RKO (cell line): Measurements from ENCODE around the gene TTLL9.

Experiments
- DNase-seq: peaks from one replicate; pipeline ENCODE4 v3.0.0-alpha.2; 2016; ENCODE audit warnings: low spot score

Gene TTLL9

DNA sequence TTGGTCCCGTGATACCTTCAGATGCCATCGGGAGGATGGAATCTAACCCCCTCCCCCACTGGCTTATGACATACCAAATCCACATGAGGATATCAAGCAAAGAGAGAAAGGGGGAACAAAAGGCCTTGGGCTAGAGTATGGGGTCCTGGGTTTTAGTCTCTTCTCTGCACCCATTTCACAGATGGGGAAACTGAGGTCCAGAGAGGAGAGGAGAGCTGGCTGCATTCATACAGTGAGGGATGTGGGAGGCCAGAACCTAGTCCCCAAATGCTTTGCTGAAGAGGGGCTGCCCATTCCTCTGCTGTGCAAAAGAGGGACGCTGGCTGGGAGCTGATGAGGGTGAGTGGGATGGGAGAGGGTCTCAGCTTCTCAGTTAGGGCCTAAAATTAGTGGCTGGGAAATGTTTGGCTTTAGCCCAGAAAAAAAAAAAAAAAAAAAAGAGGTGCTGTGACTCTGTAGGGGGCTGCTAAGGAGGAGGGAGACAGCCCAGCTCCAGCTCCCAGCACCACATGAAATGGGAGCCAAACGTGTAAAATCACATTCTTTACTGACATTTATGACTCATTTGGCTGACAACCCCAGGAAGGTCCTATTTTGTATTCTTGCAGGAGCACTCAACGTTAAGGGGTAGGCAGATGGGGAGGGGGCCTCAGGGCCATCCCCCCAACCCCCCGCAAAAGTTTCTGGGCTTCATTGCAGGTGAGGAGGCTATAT is 109.4 kb downstream of the TTLL9 start:
- no peak for DNase-seq

- DNase-seq: no peak
These were observed 111.3 kb downstream of the TTLL9 start for GRCh38 chr20:31981784-31982183.

DNA sequence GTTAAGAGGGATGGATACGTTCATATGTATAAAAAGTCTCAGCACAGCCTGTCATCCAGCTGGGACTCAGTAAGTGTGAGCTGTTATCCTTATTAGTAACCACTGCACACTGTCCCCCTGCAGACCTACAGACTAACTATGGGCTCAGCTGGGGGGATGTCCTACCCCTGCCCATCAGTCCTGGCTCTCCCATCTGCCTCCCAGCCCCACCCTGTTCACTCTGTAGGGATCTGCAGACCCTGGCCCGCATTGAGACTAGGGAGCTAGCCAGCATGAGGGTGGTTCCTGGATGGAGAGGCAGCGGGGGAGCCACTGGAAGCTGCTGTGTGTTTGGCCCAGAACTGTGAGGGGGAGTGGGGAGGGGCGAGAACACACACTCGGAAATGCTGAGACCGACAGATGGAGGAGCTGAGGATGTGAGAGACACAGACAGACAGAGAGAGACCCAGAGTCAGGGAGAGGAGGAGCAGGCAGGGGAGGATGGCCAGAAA is 114.6 kb downstream of the TTLL9 start:
- no peak for DNase-seq

GRCh38 chr20:31987744-31988143 is 117.3 kb downstream of the TTLL9 start:
- peak; percentile 28 for DNase-seq

DNA sequence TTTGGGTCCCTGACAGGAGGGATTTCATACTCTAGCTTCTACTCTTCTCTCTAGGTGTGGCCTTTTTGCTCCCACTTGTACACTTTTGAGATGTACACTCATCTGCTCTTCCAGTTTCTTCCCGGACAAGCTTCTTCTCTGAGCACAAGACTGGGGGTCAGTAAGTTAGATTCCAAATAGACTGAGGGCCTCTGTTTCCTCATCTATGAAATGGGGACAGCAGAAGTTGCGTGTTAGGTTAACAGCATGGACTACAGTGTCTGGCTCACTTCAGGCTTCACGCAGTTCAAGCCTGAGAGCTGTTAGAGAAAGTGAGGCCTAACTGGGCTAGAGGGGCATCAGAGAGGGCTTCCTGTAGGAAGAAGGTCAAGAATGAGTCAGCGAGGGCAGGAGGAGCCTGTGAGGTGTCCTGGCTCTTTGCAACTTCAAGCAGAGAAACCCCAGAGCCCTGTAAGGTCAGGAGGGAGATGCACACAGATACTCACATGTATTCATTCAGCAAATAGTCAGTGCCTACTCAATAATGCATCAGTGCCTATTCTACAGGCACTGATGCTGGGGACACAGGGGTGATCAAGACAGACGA is 118.1 kb downstream of the TTLL9 start:
- DNase-seq: no peak

- no peak for DNase-seq
These were observed 118.7 kb downstream of the TTLL9 start for GRCh38 chr20:31989030-31989645.

DNA sequence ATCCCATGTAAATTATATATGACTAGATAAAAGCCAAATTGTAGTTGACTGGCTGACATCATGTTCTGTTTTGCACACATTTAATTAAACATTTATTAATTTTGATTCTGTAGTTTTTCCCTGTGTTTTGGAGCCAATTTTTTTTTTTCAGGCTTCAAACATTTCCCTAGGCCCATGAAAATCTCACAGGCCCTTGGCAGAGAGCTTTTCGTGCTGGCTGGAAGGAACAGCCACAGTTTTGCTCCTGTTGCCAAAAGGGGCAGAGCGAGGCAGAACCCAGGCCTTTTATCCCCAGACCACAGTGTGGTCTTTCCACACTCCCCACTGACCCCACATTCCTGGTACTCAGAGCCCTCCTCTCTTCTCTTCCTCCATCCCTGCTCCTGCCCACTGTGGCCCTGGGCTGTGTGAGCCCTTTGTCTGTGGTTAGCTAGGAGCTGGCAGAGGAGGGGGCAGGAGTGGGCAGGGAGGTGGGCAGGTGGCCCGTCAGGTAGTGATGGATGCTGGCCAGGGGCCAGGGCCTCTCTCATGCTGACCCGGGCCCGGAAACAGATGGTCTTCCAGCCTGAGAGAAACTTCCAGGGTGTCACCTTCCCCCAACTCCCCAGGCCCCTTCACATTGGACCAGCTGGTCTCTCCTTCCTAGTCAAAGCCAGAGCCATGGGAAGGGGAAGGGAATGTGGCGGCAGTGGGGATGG is 120.4 kb downstream of the TTLL9 start:
- DNase-seq: no peak

GRCh38 chr20:31991339-31991705 is 120.9 kb downstream of the TTLL9 start:
- DNase-seq: no peak

DNA sequence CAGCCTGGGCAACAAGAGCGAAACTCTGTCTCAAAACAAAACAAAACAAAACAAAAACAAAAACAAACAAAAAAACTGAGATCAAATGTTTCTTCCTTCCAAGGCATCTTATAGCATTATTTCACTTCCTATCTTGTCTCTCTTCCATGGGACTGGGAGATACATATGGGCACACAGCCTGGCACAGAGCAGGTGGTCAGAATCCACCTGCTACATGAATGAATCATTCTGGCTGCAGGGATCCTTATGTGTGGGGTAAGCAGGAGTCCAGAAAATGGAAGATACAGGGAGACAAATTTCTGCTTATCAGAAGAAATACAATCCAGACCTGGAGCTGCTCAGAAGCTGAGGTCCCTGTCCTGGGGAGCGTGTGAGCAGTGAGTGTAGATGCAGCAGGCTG is 121.7 kb downstream of the TTLL9 start:
- no peak for DNase-seq
